OCI-LY7 (cell line): ENCODE measurements around the gene ST6GALNAC1. TPM values are rescaled to one million over a fixed set of nuclear protein-coding genes. Genes with fewer than 3 reads are reported as not detected.

ENCODE experiments used
- BruUV-seq: library from RNA; stranded (reverse); fragments of 400-500 nt; replicated peaks from 2 replicates; lab custom pipeline; 2021; lab: Mats Ljungman, UMichigan
- CTCF ChIA-PET: fragments of 300-600 bp; sonication (Branson Sonifier 250); formaldehyde crosslinking; loops from one replicate; lab custom pipeline; 2022; ENCODE audit warnings: antibody characterized with exemption; ENCODE audit not compliant: unreplicated experiment; lab: Charles Lee
- POLR2A ChIA-PET: fragments of 300-600 bp; sonication (Branson Sonifier 250); formaldehyde crosslinking; loops from one replicate; lab custom pipeline; 2022; ENCODE audit warnings: antibody characterized with exemption; lab: Charles Lee
- DNase-seq: peaks from one replicate; pipeline ENCODE4 v3.0.0-alpha.2; 2015; ENCODE audit warnings: low spot score
- H2AFZ ChIP-seq: fragments of 200-600 bp; sonication (generic), shearing (Covaris generic); 2 replicates; pipeline ENCODE4 v1.6.1; 2014; ENCODE audit warnings: mild to moderate bottlenecking, antibody characterized with exemption, low read length, moderate library complexity
- H3K27ac ChIP-seq: fragments of 200-600 bp; sonication (generic); 2 replicates; pipeline ENCODE4 v1.5.1; 2014; ENCODE audit warnings: mixed run types, low read depth, mild to moderate bottlenecking, moderate library complexity, low read length, inconsistent platforms; ENCODE audit not compliant: poor library complexity, severe bottlenecking
- H3K36me3 ChIP-seq: fragments of 200-600 bp; sonication (generic); 2 replicates; pipeline ENCODE4 v1.6.1; 2014; ENCODE audit warnings: mild to moderate bottlenecking, antibody characterized with exemption, low read length, moderate library complexity, mixed read lengths; ENCODE audit not compliant: insufficient read depth
- H3K4me1 ChIP-seq: fragments of 200-600 bp; sonication (generic); 2 replicates; pipeline ENCODE4 v1.5.1; 2014; ENCODE audit warnings: mild to moderate bottlenecking, low read length; ENCODE audit not compliant: insufficient read depth, poor library complexity, severe bottlenecking
- H3K4me2 ChIP-seq: fragments of 200-600 bp; sonication (generic); 2 replicates; pipeline ENCODE4 v1.6.1; 2014; ENCODE audit warnings: mild to moderate bottlenecking, low read length
- H3K4me3 ChIP-seq: fragments of 200-600 bp; sonication (generic); 2 replicates; pipeline ENCODE4 v1.5.1; 2014; ENCODE audit warnings: mild to moderate bottlenecking, low read depth, low read length; ENCODE audit not compliant: poor library complexity, severe bottlenecking
- H3K79me2 ChIP-seq: fragments of 200-600 bp; sonication (generic); 2 replicates; pipeline ENCODE4 v1.6.1; 2016; ENCODE audit warnings: low read depth, mild to moderate bottlenecking, low read length, moderate library complexity, mixed read lengths; ENCODE audit not compliant: insufficient read depth
- H3K9me2 ChIP-seq: fragments of 200-600 bp; sonication (generic); 2 replicates; pipeline ENCODE4 v1.6.1; 2016; ENCODE audit warnings: mild to moderate bottlenecking, low read length, mixed read lengths; ENCODE audit not compliant: insufficient read depth
- H3K9me3 ChIP-seq: fragments of 200-600 bp; sonication (generic); 2 replicates; pipeline ENCODE4 v1.6.1; 2014; ENCODE audit warnings: mild to moderate bottlenecking, mixed run types, low read length, mixed read lengths
- H4K20me1 ChIP-seq: fragments of 200-600 bp; sonication (generic); 2 replicates; pipeline ENCODE4 v1.6.1; 2014; ENCODE audit warnings: mild to moderate bottlenecking, antibody characterized with exemption, low read length, moderate library complexity, mixed read lengths; ENCODE audit not compliant: insufficient read depth
- CTCF ChIP-seq: fragments of 200-600 bp; sonication (generic); conservative IDR thresholded peaks from 2 replicates; pipeline ENCODE4 v1.5.1; 2014; ENCODE audit warnings: mild to moderate bottlenecking, antibody characterized with exemption, low read length, moderate library complexity, mixed read lengths
- EZH2phosphoT487 ChIP-seq: fragments of 200-600 bp; sonication (generic); IDR thresholded peaks from 2 replicates; pipeline ENCODE4 v1.6.1; 2018; ENCODE audit warnings: low read depth, borderline replicate concordance, mild to moderate bottlenecking, mixed run types, antibody characterized with exemption, low read length, moderate library complexity, mixed read lengths
- intact Hi-C: fragments of 100-400 bp; cut with micrococcal nuclease; formaldehyde crosslinking; loops from one replicate; pipeline ENCODE4 v1.10.0; 2022; ENCODE audit not compliant: unreplicated experiment
- total RNA-seq, 2 experiments: library from RNA; depleted of rRNA in 1 of 2; stranded (reverse); fragments of >200 nt in 1 of 2; shearing (Covaris generic) in 1 of 2; gene quantifications; 2 replicates each; pipeline ENCODE4 v1.2.3, GENCODE V29; 2014 to 2022

ST6GALNAC1 gene
- total RNA-seq, 2 experiments from 2014 or later = not detected

- H3K9me2 ChIP-seq = no peaks in the 10 kb centered on the region
- no peak overlapping the region for H3K4me2 ChIP-seq
- no peaks in the 10 kb centered on the region for H3K79me2 ChIP-seq
- no peaks in the 10 kb centered on the region for H3K9me3 ChIP-seq
- BruUV-seq = no TSS peak
- no peak overlapping the region for H3K27ac ChIP-seq
- POLR2A ChIA-PET = interaction anchor here (0.5 to 0.7 kb wide), 3 partner anchors 12 to 76 kb away, joined by 3 to 7 read pairs (median 3); no protein-coding TSS in a partner anchor
- no peak overlapping the region for H3K4me3 ChIP-seq
- no peak for DNase-seq
- H4K20me1 ChIP-seq = no peaks in the 10 kb centered on the region
- TF ChIP-seq CTCF (no peak), EZH2phosphoT487 (no peak)
- CTCF ChIA-PET = no interaction called here
- H3K36me3 ChIP-seq = no peaks in the 10 kb centered on the region
- intact Hi-C loops = no loop called here
- no peaks in the 10 kb centered on the region for H3K4me1 ChIP-seq
- no peak overlapping the region for H2AFZ ChIP-seq
Measured at GRCh38 chr17:76679239-76679638, 35.7 kb upstream of the ST6GALNAC1 start.

- POLR2A ChIA-PET = no interaction called here
- Histone ChIP-seq H2AFZ (no peak overlapping the region), H3K4me3 (no peak overlapping the region), H3K9me3 (no peaks in the 10 kb centered on the region), H3K36me3 (no peaks in the 10 kb centered on the region), H3K79me2 (no peaks in the 10 kb centered on the region), H3K4me2 (no peak overlapping the region), H3K9me2 (no peaks in the 10 kb centered on the region), H3K27ac (no peak overlapping the region), H3K4me1 (peaks cover under 1% of the 10 kb centered on the region), H4K20me1 (no peaks in the 10 kb centered on the region)
- intact Hi-C loops = no loop called here
- BruUV-seq = no TSS peak
- CTCF ChIA-PET = no interaction called here
- DNase-seq = no peak
- no peak for TF ChIP-seq EZH2phosphoT487
- no peak for TF ChIP-seq CTCF
Measured at GRCh38 chr17:76678330-76678729, 34.8 kb upstream of the ST6GALNAC1 start.

- Histone ChIP-seq H4K20me1 (no peaks in the 10 kb centered on the region), H3K9me2 (no peaks in the 10 kb centered on the region), H3K36me3 (no peaks in the 10 kb centered on the region), H3K4me3 (no peak overlapping the region), H3K4me1 (peaks cover 10% of the 10 kb centered on the region), H3K27ac (no peak overlapping the region), H3K9me3 (no peaks in the 10 kb centered on the region), H2AFZ (no peak overlapping the region), H3K79me2 (peaks cover 1% of the 10 kb centered on the region; the same call in 1 of the 2 replicates), H3K4me2 (no peak overlapping the region)
- POLR2A ChIA-PET = no interaction called here
- no TSS peak for BruUV-seq
- CTCF ChIA-PET = interaction anchor here (0.6 kb wide), 1 partner anchor 148 kb away, joined by 3 read pairs; no protein-coding TSS in a partner anchor
- no peak for TF ChIP-seq CTCF
- TF ChIP-seq EZH2phosphoT487 = no peak
- intact Hi-C loops = no loop called here
- DNase-seq = no peak
Measured at GRCh38 chr17:76677406-76677805, 33.8 kb upstream of the ST6GALNAC1 start.
